HG03196 (cell line): ENCODE data around the gene DDX39B.
"Not testable (repeated sequence)": the region's sequence is repeated elsewhere in the genome, so short reads cannot be mapped to it uniquely, and the experiment has no call there.

Experiments
- ATAC-seq: cut with Tn5 transposase; IDR thresholded peaks from one replicate; pipeline ENCODE4 v1.9.1; 2021; ENCODE audit not compliant: unreplicated experiment

DDX39B gene

GRCh38 chr6:31575952-31576685, 34.3 kb upstream of the DDX39B start:
- no peak for ATAC-seq

GRCh38 chr6:31575335-31575901, 33.6 kb upstream of the DDX39B start, which contains the start of gene TNF:
TNF (plus strand) TSS chr6:31575565; CDS start chr6:31575742, 177 bp downstream.
- no peak for ATAC-seq

GRCh38 chr6:31574106-31575061, 32.6 kb upstream of the DDX39B start:
- ATAC-seq: no peak

GRCh38 chr6:31573239-31574105, 31.7 kb upstream of the DDX39B start:
- ATAC-seq: no peak

DNA sequence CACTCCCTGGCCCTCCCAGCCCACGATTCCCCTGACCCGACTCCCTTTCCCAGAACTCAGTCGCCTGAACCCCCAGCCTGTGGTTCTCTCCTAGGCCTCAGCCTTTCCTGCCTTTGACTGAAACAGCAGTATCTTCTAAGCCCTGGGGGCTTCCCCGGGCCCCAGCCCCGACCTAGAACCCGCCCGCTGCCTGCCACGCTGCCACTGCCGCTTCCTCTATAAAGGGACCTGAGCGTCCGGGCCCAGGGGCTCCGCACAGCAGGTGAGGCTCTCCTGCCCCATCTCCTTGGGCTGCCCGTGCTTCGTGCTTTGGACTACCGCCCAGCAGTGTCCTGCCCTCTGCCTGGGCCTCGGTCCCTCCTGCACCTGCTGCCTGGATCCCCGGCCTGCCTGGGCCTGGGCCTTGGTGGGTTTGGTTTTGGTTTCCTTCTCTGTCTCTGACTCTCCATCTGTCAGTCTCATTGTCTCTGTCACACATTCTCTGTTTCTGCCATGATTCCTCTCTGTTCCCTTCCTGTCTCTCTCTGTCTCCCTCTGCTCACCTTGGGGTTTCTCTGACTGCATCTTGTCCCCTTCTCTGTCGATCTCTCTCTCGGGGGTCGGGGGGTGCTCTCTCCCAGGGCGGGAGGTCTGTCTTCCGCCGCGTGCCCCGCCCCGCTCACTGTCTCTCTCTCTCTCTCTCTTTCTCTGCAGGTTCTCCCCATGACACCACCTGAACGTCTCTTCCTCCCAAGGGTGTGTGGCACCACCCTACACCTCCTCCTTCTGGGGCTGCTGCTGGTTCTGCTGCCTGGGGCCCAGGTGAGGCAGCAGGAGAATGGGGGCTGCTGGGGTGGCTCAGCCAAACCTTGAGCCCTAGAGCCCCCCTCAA, 30.5 kb upstream of the DDX39B start, which contains the start of gene LTA:
Gene LTA (plus strand): TSS at position 249 of the 871 bp plus-strand sequence. CDS start 454 bp downstream, at position 703.
- ATAC-seq: peak; percentile 33

GRCh38 chr6:31569861-31570536, 28.2 kb upstream of the DDX39B start:
- ATAC-seq: no peak

- ATAC-seq: peak; percentile 56
Observed at GRCh38 chr6:31568537-31568961, 26.7 kb upstream of the DDX39B start.

DNA sequence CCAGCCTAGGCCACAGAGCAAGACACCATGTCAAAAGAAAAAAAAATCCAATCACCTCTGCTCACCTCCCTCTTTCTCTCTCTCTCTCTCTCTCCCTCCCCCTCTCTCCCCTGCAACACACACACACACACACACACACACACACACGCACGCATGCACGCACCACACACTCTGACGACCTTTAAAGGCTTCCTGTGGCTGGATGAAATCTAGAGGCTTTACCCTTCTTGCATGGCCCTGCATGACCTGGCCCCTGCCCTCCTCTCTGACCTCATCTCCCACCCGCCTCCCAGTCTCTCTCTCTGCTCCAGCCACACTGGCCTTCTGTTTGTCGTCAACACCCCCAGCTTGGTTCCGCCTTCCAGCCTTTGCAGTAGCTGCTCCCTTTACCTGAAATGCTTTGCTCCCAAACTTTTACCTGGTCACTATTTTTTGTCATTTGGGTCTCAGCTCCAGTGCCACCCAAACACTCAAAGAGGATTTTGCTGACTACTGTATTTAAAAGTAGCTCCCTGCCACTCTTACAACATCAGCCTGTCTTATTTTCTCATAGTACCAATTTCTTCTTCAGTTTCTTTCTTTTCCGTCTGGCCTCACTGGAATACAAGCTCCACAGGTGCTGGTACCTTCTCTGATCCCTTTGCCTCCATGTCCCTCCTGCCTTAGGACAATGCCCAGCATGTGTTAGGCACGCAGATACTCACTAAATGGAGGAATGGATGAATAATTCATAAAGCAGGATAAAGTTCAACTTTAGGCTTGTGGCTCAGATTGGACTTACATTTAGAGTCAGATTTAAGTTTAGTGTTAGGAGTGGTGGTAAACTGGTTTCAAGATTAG, 25.9 kb upstream of the DDX39B start:
- ATAC-seq: peak; percentile 2

DNA sequence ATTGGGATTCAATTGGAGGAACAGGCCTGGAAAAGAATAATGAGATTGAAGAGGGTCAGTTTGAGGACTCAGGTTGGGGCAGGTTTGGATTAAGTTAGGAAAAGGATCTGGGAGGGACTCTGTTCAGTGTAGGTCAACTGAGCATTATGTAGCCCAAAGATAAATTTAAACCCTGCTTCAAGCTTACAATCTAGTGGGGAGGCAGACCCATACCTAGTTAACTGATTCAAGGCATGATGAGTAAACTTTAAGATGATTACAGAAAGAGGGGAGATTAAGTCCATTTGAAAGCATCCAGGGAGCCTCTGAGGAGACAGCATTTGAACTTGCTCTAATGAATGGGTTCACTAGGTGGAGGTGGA, 18.9 kb upstream of the DDX39B start:
- no peak for ATAC-seq

GRCh38 chr6:31559958-31560696, 18.3 kb upstream of the DDX39B start:
- ATAC-seq: peak; percentile 74

- no peak for ATAC-seq
Observed at GRCh38 chr6:31559606-31559957, 17.8 kb upstream of the DDX39B start.

- no peak for ATAC-seq
Observed at GRCh38 chr6:31558631-31559500, 17.1 kb upstream of the DDX39B start.

DNA sequence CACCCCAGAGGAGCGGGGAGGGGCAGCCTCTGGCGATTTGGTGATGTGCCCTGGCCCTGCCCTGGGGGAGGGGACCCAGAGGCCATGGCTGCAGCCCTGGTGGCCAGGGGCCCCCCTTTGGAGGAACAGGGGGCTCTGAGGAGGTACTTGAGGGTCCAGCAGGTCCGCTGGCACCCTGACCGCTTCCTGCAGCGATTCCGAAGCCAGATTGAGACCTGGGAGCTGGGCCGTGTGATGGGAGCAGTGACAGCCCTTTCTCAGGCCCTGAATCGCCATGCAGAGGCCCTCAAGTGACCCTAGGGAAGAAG, 16.5 kb upstream of the DDX39B start:
- no peak for ATAC-seq

DNA sequence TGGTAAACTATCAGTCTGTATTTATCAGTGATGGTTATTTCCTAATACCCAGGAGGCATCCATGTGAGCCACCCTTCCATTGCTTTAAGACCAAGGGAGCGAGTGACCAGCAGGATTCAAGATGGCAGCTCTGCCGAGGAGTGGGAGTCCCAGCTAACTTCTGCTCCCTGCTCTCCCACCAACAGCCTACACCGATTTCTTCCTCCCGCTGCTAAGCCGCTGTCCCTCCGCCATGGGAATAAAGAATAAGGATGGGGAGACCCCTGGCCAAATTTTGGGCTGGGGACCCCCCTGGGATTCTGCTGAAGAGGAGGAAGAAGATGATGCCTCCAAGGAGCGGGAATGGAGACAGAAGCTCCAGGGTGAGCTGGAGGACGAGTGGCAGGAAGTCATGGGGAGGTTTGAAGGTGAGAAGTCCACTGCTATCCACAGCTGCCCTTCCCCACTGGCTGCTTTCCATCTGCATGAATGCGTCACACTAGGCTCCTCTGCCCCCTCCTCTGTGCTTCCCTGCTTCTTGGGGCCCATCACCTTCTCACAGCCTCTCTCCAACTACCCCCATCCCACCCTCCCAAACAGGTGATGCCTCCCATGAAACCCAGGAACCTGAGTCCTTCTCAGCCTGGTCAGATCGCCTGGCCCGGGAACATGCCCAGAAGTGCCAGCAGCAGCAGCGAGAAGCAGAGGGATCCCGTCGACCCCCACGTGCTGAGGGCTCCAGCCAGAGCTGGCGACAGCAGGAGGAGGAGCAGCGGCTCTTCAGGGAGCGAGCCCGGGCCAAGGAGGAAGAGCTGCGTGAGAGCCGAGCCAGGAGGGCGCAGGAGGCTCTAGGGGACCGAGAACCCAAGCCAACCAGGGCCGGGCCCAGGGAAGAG, 15.9 kb upstream of the DDX39B start:
- no peak for ATAC-seq

DNA sequence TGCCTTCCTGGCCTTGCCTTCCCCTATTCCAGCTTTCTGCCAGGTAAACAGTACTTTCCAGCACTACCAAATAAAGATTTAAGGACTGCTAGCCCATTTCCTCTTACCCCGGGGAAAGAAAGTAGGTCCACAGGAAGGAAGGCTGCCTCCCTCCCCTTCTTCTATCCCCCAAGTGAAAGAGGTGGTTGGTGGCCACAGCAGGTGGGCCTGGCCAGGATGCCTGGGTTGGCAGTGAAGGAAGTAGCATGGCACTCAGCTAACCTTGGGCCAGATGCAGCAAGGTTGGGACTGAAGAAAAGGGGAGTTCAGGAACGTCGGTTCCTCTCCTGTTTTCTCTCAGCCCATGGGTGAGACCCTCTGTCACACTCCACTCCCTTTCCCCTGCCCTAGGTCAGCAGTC, 14.5 kb upstream of the DDX39B start:
- no peak for ATAC-seq

DNA sequence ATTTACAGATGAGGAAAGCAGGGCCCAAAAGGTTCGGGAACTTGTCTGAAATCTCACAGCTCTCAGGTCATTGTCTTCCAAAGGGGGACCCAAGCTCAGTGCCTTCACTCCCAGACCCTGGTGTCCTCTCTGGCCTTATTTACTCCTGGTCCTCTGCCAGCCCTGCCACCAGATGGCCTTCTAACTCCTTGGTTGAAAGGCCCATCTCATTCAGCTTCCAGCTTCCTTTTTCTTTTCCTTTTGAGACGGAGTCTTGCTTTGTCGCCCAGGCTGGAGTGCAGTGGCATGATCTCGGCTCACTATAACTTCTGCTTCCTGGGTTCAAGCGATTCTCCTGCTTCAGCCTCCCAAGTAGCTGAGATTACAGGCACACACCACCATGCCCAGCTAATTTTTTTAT, 9.6 kb upstream of the DDX39B start:
- ATAC-seq: not testable (repeated sequence)
